GM21526 (cell line): ENCODE measurements around the gene TCP11L1.
"Not testable (repeated sequence)": the region's sequence is repeated elsewhere in the genome, so short reads cannot be mapped to it uniquely, and the experiment has no call there.

Experiments used
- ATAC-seq: cut with Tn5 transposase; IDR thresholded peaks from one replicate; pipeline ENCODE4 v1.9.1; 2021; ENCODE audit warnings: moderate library complexity; ENCODE audit not compliant: unreplicated experiment, low FRiP score

Gene TCP11L1

GRCh38 chr11:33064033-33064825, 24.9 kb downstream of the TCP11L1 start:
- no peak for ATAC-seq

- no peak for ATAC-seq
Observed at GRCh38 chr11:33064866-33065265, 25.5 kb downstream of the TCP11L1 start.

- ATAC-seq = peak; percentile 62
Observed at GRCh38 chr11:33065445-33066178, 26.2 kb downstream of the TCP11L1 start.

GRCh38 chr11:33067294-33067693, 27.9 kb downstream of the TCP11L1 start:
- ATAC-seq = no peak

GRCh38 chr11:33068611-33069340, 29.4 kb downstream of the TCP11L1 start:
- no peak for ATAC-seq

GRCh38 chr11:33072465-33072864, 33.1 kb downstream of the TCP11L1 start:
- ATAC-seq = no peak

- no peak for ATAC-seq
Observed at GRCh38 chr11:33083918-33084317, 44.5 kb downstream of the TCP11L1 start.

GRCh38 chr11:33086017-33086416, 46.6 kb downstream of the TCP11L1 start:
- ATAC-seq = no peak

- ATAC-seq = no peak
Observed at GRCh38 chr11:33089776-33090175, 50.4 kb downstream of the TCP11L1 start.

GRCh38 chr11:33094157-33094556, 54.8 kb downstream of the TCP11L1 start:
- ATAC-seq = no peak

- ATAC-seq = no peak
Observed at GRCh38 chr11:33103836-33104235, 64.5 kb downstream of the TCP11L1 start.

- ATAC-seq = no peak
Observed at GRCh38 chr11:33109294-33109895, 70.0 kb downstream of the TCP11L1 start.

- no peak for ATAC-seq
Observed at GRCh38 chr11:33110083-33110482, 70.7 kb downstream of the TCP11L1 start.

- no peak for ATAC-seq
Observed at GRCh38 chr11:33116535-33116934, 77.2 kb downstream of the TCP11L1 start.

- ATAC-seq = not testable (repeated sequence)
Observed at GRCh38 chr11:33122696-33123095, 83.3 kb downstream of the TCP11L1 start.
